Pancreas (tissue), 10 donors: ENCODE data around the gene BTBD1. TPM values are rescaled to one million over a fixed set of nuclear protein-coding genes. Genes with fewer than 3 reads are reported as not detected.
A peak's percentile ranks its signal among the peaks of the same experiment; 100 is the strongest.

Experiments
- ATAC-seq, 4 donors: fragments of 200-7000 bp; cut with Tn5 transposase; one replicate each; pipeline versions ENCODE4 v1.8.0 to v1.9.1; 2020; ENCODE audit warnings: mild to moderate bottlenecking in 4 of 4, moderate library complexity in 4 of 4
- DNase-seq, 6 donors: peaks; one replicate each; pipeline ENCODE4 v3.0.0-alpha.2; 2020
- FAIRE-seq: peaks from 2 replicates; lab custom pipeline; 2012; peaks lifted over from hg19 to GRCh38; lab: Jason Lieb, UNC
- H3K27ac ChIP-seq, 4 donors: fragments of 200-600 bp; sonication (generic); 1 replicate in 3 of 4; 2 replicates in 1 of 4; pipeline versions ENCODE4 v1.5.0 to v1.8.0; 2020
- H3K27me3 ChIP-seq, 4 donors: fragments of 200-600 bp; one replicate each; pipeline ENCODE4 v1.8.0; 2021
- H3K36me3 ChIP-seq, 3 donors: fragments of 200-600 bp; sonication (generic) in 1 of 3; one replicate each; pipeline versions ENCODE4 v1.5.0 to v1.8.0; 2020 to 2021
- H3K4me1 ChIP-seq, 3 donors: fragments of 200-600 bp; one replicate each; pipeline ENCODE4 v1.8.0; 2021
- H3K4me3 ChIP-seq, 4 donors: fragments of 200-600 bp; sonication (generic) in 2 of 4; one replicate each; pipeline versions ENCODE4 v1.5.0 to v1.8.0; 2020 to 2021
- H3K9me3 ChIP-seq, 4 donors: fragments of 200-600 bp; one replicate each; pipeline ENCODE4 v1.8.0; 2021
- CTCF ChIP-seq, 4 donors: fragments of 200-600 bp; sonication (generic) in 3 of 4; IDR thresholded peaks; one replicate each; pipeline versions ENCODE4 v1.5.0 to v1.8.0; 2021; ENCODE audit warnings: antibody characterized with exemption in 4 of 4
- WGBS, 2 donors: extraction: QIAGEN DNeasy Blood & Tissue Kit; methylation state at CpG; one replicate each; pipeline ENCODE4 v1.1.7; 2013; 5-methylcytosine and 5-hydroxymethylcytosine counted together
- intact Hi-C, 3 donors: fragments of 100-400 bp; cut with DNase I; formaldehyde crosslinking; loops; one replicate each; pipeline versions ENCODE4 v1.11.1 to v1.14.2; 2022
- polyA plus RNA-seq, 2 donors: library from polyadenylated mRNA; stranded (reverse); fragments of 200-250 nt; gene quantifications; one replicate each; pipeline ENCODE4 v1.2.3, GENCODE V29; 2013
- total RNA-seq, 6 donors: library from RNA; stranded (reverse); fragmentation: NEBNext Ultra II Directional in 4 of 6; extraction: Animal tissue kit (Norgen Biotek cat#: 25700) in 4 of 6; gene quantifications; one replicate each; pipeline versions ENCODE4 v1.2.1 to v1.2.4, GENCODE V29; 2021 to 2023
- donor health status: healthy with polysubstance abuse.
- donor health status: DM: no; HTN: no; CAD: no; lungs with moderate emphysema.
- donor health status: DM: no; HTN: no; CAD: no.
- donor health status: control.
- donor health status: control.
- donor health status: Bipolar disorder and iron deficiency.
- donor health status: DM: yes; HTN: yes; CAD: no.
- donor health status: DM: no; HTN: no; CAD: no.
- donor health status: DM: no; HTN: no; CAD: no.
- donor health status: DM: yes; HTN: yes; CAD: no.

Gene BTBD1
- total and polyA plus RNA-seq, 8 donors, result 5.1 to 24.4 (median 15.3) TPM

- peak in 1 of 6 donors; percentile 41 for DNase-seq
- peak in 3 of 4 donors; percentile 18 to 41 (median 30) for TF ChIP-seq CTCF (IDR thresholded peaks at IDR 0.05)
- no peak for FAIRE-seq
- no peaks in the 10 kb centered on the region for H3K27me3 ChIP-seq
- H3K9me3 ChIP-seq, result no peaks in the 10 kb centered on the region
- H3K4me3 ChIP-seq, result peak overlapping the region in 2 of 4 donors; percentile 18 to 31
- ATAC-seq, result peak; percentile 83 to 98 (median 94)
- peaks cover 0 to 6% (median 0%) of the 10 kb centered on the region in 3 donors for H3K36me3 ChIP-seq
- intact Hi-C loops, result loop anchor here in 1 of 3 donors (5.0 kb wide), 1 partner anchor 148 kb away; no protein-coding TSS in a partner anchor
- H3K4me1 ChIP-seq, result peaks cover 0 to 4% (median 0%) of the 10 kb centered on the region in 3 donors
- peak overlapping the region; percentile 6 to 63 (median 37) for H3K27ac ChIP-seq
- 3% methylated on average over 6 of the region's 6 CpGs for WGBS, 2 donors
Measured at GRCh38 chr15:82999905-83000671, 67.0 kb downstream of the BTBD1 start.

- WGBS, 2 donors, result 86 to 87% methylated on average over 6 of the region's 6 CpGs
- no peak for TF ChIP-seq CTCF (IDR thresholded peaks at IDR 0.05)
- H3K27ac ChIP-seq, result peak overlapping the region in 1 of 4 donors; percentile 55
- no peak overlapping the region for H3K4me3 ChIP-seq
- intact Hi-C loops, result no loop called here
- H3K27me3 ChIP-seq, result no peaks in the 10 kb centered on the region
- H3K36me3 ChIP-seq, result no peaks in the 10 kb centered on the region
- no peaks in the 10 kb centered on the region for H3K9me3 ChIP-seq
- peaks cover 0 to 4% (median 0%) of the 10 kb centered on the region in 3 donors for H3K4me1 ChIP-seq
- ATAC-seq (no peak), DNase-seq (no peak), FAIRE-seq (no peak)
Measured at GRCh38 chr15:82999426-82999825, 67.6 kb downstream of the BTBD1 start.

GRCh38 chr15:82995938-82996337, 71.1 kb downstream of the BTBD1 start:
- no peak for FAIRE-seq

GRCh38 chr15:82995076-82995475, 72.0 kb downstream of the BTBD1 start:
- TF ChIP-seq CTCF (IDR thresholded peaks at IDR 0.05), result no peak
- FAIRE-seq, result no peak
- WGBS, 2 donors, result 88 to 100% methylated on average over 2 of the region's 2 CpGs
- Histone ChIP-seq H3K4me1 (peaks cover 5 to 11% (median 7%) of the 10 kb centered on the region in 3 donors), H3K27ac (no peak overlapping the region), H3K4me3 (no peak overlapping the region), H3K36me3 (peaks cover 0 to 5% (median 3%) of the 10 kb centered on the region in 3 donors), H3K27me3 (no peaks in the 10 kb centered on the region), H3K9me3 (no peaks in the 10 kb centered on the region)
- intact Hi-C loops, result no loop called here
- no peak for DNase-seq
- ATAC-seq, result no peak

More at GRCh38 chr15:82995938-82996337, 71.1 kb downstream of the BTBD1 start:
- WGBS, 2 donors, result 76 to 82% methylated on average over 3 of the region's 3 CpGs
- ATAC-seq (no peak), DNase-seq (no peak)
- no peak for TF ChIP-seq CTCF (IDR thresholded peaks at IDR 0.05)
- Histone ChIP-seq H3K27me3 (no peaks in the 10 kb centered on the region), H3K4me3 (no peak overlapping the region), H3K36me3 (no peaks in the 10 kb centered on the region), H3K4me1 (peaks cover 5 to 11% (median 7%) of the 10 kb centered on the region in 3 donors), H3K9me3 (no peaks in the 10 kb centered on the region), H3K27ac (no peak overlapping the region)
- intact Hi-C loops, result no loop called here

- ATAC-seq, result peak in 1 of 4 donors; percentile 12
- Histone ChIP-seq H3K9me3 (no peaks in the 10 kb centered on the region), H3K27me3 (no peaks in the 10 kb centered on the region), H3K4me3 (no peak overlapping the region), H3K36me3 (peaks cover 0 to 15% (median 3%) of the 10 kb centered on the region in 3 donors), H3K4me1 (peaks cover 5 to 7% (median 7%) of the 10 kb centered on the region in 3 donors), H3K27ac (peak overlapping the region in 1 of 4 donors; percentile 17)
- intact Hi-C loops, result no loop called here
- no peak for TF ChIP-seq CTCF (IDR thresholded peaks at IDR 0.05)
- DNase-seq, result no peak
- 63 to 67% methylated on average over 4 of the region's 4 CpGs for WGBS, 2 donors
- FAIRE-seq, result no peak
Measured at GRCh38 chr15:82993144-82993543, 73.9 kb downstream of the BTBD1 start.
